ENCODE data around the gene ERCC6. TPM values are rescaled to one million over a fixed set of nuclear protein-coding genes. Genes with fewer than 3 reads are reported as not detected.

ERCC6 gene
- polyA plus RNA-seq, 1 of the 3 experiments (the other 2 are of a cell fraction), result 4.5 TPM

DNA sequence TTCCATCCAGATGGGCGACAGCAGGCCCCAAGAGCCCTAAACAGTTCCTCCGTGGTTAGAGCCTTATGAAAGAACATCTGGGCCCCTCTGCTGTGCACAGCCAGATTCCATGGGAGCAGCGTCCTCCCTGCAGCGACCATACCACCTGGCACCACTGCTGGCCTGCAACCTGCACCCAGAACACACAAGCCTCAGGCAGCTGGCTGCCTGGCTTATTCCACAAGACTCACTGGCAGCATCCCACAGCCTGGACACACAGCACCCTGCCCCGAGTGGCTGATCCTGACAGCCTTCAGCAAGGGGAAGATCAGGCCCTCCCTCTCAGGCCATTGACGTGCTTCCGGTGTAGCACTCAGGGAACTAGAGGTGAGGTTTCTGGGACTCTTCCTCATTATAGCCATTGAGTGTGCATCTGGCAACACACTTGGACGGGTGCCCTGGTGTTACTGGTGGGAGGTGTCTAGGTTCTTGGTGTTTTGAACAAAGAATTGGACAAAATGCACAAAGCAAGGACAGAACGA is 33.7 kb upstream of the ERCC6 start:
- ChIA-PET POLR2A (no interaction called here), CTCF (interaction anchor here (1.2 kb wide), 1 partner anchor 21 kb away, joined by 5 read pairs; no protein-coding TSS in a partner anchor)
- 63% methylated on average over 6 of the region's 9 CpGs for WGBS (ENCODE audit: low lambda C conversion rate)
- Histone ChIP-seq H3K27ac (ENCODE audit: low read depth in 2 of 2, low read length in 1 of 2) (no peak overlapping the region), H3K27me3 (ENCODE audit: insufficient read depth) (no peaks in the 10 kb centered on the region), H3K9ac (no peak overlapping the region), H3K9me2 (no peaks in the 10 kb centered on the region), H3K4me1 (ENCODE audit: control insufficient read depth in 1 of 2, insufficient read depth in 2 of 2, low read depth in 1 of 2, low read length in 1 of 2) (peaks cover 0 to 5% of the 10 kb centered on the region in 2 experiments; a peak in 1 of 4 replicates), H3K4me2 (no peak overlapping the region), H2AFZ (ENCODE audit: low read depth) (no peak overlapping the region), H3F3A (replicated peaks; ENCODE audit: insufficient read depth) (no peaks in the 10 kb centered on the region), H3K79me2 (ENCODE audit: insufficient read depth) (no peaks in the 10 kb centered on the region), H3K4me3 (ENCODE audit: low read depth in 2 of 2, low read length in 1 of 2) (no peak overlapping the region), H4K20me1 (ENCODE audit: insufficient read depth) (no peaks in the 10 kb centered on the region), H3K36me3 (replicated peaks in 1 of 2; ENCODE audit: control insufficient read depth in 1 of 2, insufficient read depth in 2 of 2, low read length in 1 of 2) (no peaks in the 10 kb centered on the region), H3K9me3 (no peaks in the 10 kb centered on the region)
- no peak for TF ChIP-seq FOXJ3 (CRISPR knock-in tag; IDR thresholded peaks at IDR 0.05)
- TF ChIP-seq, protein P1, sequence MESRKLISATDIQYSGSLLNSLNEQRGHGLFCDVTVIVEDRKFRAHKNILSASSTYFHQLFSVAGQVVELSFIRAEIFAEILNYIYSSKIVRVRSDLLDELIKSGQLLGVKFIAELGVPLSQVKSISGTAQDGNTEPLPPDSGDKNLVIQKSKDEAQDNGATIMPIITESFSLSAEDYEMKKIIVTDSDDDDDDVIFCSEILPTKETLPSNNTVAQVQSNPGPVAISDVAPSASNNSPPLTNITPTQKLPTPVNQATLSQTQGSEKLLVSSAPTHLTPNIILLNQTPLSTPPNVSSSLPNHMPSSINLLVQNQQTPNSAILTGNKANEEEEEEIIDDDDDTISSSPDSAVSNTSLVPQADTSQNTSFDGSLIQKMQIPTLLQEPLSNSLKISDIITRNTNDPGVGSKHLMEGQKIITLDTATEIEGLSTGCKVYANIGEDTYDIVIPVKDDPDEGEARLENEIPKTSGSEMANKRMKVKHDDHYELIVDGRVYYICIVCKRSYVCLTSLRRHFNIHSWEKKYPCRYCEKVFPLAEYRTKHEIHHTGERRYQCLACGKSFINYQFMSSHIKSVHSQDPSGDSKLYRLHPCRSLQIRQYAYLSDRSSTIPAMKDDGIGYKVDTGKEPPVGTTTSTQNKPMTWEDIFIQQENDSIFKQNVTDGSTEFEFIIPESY (IDR thresholded peaks at IDR 0.05; ENCODE audit: borderline replicate concordance, low read depth), result no peak
- no peak for TF ChIP-seq FOXM1 (IDR thresholded peaks at IDR 0.05; ENCODE audit: low read depth)
- DNase-seq, result no peak

DNA sequence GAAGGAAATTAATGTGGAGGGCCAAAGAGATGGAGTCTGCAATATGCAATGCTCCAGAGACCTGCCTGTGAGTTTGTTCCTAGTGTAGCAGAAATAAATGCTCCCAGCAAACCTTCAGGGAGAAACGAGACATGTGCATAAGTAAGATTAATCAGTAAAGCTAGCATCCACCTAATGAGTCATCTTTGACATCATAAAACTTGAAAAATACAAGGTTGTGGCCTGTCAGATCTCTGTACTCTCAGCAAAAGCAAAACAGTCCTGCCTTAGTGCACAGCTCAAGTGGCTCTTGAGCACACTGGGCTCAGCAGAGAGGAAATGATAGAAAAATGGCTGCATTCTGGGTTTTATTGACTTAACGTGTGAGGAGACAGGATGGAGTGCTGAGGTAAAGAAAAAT is 32.5 kb upstream of the ERCC6 start:
- H3K4me1 ChIP-seq (ENCODE audit: control insufficient read depth in 1 of 2, insufficient read depth in 2 of 2, low read depth in 1 of 2, low read length in 1 of 2), result peaks cover 0 to 5% of the 10 kb centered on the region in 2 experiments; a peak in 1 of 4 replicates
- H3F3A ChIP-seq (replicated peaks; ENCODE audit: insufficient read depth), result no peaks in the 10 kb centered on the region
- no peak for DNase-seq
- no peak overlapping the region for H2AFZ ChIP-seq (ENCODE audit: low read depth)
- no peaks in the 10 kb centered on the region for H3K9me2 ChIP-seq
- H3K9ac ChIP-seq, result no peak overlapping the region
- H3K27me3 ChIP-seq (ENCODE audit: insufficient read depth), result no peaks in the 10 kb centered on the region
- H3K79me2 ChIP-seq (ENCODE audit: insufficient read depth), result no peaks in the 10 kb centered on the region
- 30% methylated on average over 2 of the region's 2 CpGs for WGBS (ENCODE audit: low lambda C conversion rate)
- ChIA-PET POLR2A (no interaction called here), CTCF (interaction anchor here (1.2 kb wide), 1 partner anchor 22 kb away, joined by 5 read pairs; no protein-coding TSS in a partner anchor)
- no peaks in the 10 kb centered on the region for H3K36me3 ChIP-seq (replicated peaks in 1 of 2; ENCODE audit: control insufficient read depth in 1 of 2, insufficient read depth in 2 of 2, low read length in 1 of 2)
- H3K9me3 ChIP-seq, result no peaks in the 10 kb centered on the region
- H3K4me2 ChIP-seq, result no peak overlapping the region
- H3K27ac ChIP-seq (ENCODE audit: low read depth in 2 of 2, low read length in 1 of 2), result no peak overlapping the region
- H3K4me3 ChIP-seq (ENCODE audit: low read depth in 2 of 2, low read length in 1 of 2), result no peak overlapping the region
- H4K20me1 ChIP-seq (ENCODE audit: insufficient read depth), result no peaks in the 10 kb centered on the region
- TF ChIP-seq GATA2 (CRISPR knock-in tag; IDR thresholded peaks at IDR 0.05) (no peak), TCF12 (IDR thresholded peaks at IDR 0.05) (peak; percentile 41; the same call in 1 of the 2 replicates), JUND (IDR thresholded peaks at IDR 0.05) (peak; percentile 33; the same call in 1 of the 2 replicates), RAD21 (IDR thresholded peaks at IDR 0.05; ENCODE audit: low read length) (no peak), FOXM1 (IDR thresholded peaks at IDR 0.05; ENCODE audit: low read depth) (no peak), NFIC (IDR thresholded peaks at IDR 0.05; ENCODE audit: borderline replicate concordance) (no peak)
- TF ChIP-seq, protein P2, sequence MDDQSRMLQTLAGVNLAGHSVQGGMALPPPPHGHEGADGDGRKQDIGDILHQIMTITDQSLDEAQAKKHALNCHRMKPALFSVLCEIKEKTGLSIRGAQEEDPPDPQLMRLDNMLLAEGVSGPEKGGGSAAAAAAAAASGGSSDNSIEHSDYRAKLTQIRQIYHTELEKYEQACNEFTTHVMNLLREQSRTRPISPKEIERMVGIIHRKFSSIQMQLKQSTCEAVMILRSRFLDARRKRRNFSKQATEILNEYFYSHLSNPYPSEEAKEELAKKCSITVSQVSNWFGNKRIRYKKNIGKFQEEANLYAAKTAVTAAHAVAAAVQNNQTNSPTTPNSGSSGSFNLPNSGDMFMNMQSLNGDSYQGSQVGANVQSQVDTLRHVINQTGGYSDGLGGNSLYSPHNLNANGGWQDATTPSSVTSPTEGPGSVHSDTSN (IDR thresholded peaks at IDR 0.05), result peak; percentile 44; the same call in 1 of the 2 replicates
- TF ChIP-seq, protein P3, sequence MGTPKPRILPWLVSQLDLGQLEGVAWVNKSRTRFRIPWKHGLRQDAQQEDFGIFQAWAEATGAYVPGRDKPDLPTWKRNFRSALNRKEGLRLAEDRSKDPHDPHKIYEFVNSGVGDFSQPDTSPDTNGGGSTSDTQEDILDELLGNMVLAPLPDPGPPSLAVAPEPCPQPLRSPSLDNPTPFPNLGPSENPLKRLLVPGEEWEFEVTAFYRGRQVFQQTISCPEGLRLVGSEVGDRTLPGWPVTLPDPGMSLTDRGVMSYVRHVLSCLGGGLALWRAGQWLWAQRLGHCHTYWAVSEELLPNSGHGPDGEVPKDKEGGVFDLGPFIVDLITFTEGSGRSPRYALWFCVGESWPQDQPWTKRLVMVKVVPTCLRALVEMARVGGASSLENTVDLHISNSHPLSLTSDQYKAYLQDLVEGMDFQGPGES (IDR thresholded peaks at IDR 0.05; ENCODE audit: low read depth, low read length), result no peak

Measured in SK-N-SH (cell line).